Natural killer cell treated with Interleukin-12 subunit alpha and Interleukin-12 subunit beta and Interleukin-15 and Interleukin-18, amount 100 ng/mL, for 72 hours (primary cell): ENCODE results near the gene NDUFAF8. TPM values are rescaled to one million over a fixed set of nuclear protein-coding genes. Genes with fewer than 3 reads are reported as not detected.
A peak's percentile ranks its signal among the peaks of the same experiment; 100 is the strongest.

ENCODE experiments used
- ATAC-seq, 2 donors: fragments of 150-1000 bp; cut with Tn5 transposase in 1 of 2; sonication (Bioruptor Pico), chemical (Tn5 transposase) in 1 of 2; 2 replicates each; pipeline ENCODE4 v1.10.0; 2021
- DNase-seq: peaks from one replicate; pipeline ENCODE4 v3.0.0; 2022; ENCODE audit warnings: low spot score
- H3K27ac Mint-ChIP-seq, 2 donors: 1 replicate in 1 of 2; 2 replicates in 1 of 2; pipeline ENCODE4 v1.8.0; 2022; ENCODE audit warnings: mixed read lengths in 2 of 2, mild to moderate bottlenecking in 1 of 2, moderate library complexity in 1 of 2
- H3K27me3 Mint-ChIP-seq, 2 donors: 1 replicate in 1 of 2; 2 replicates in 1 of 2; pipeline ENCODE4 v1.8.0; 2022; ENCODE audit warnings: mixed read lengths in 2 of 2
- H3K36me3 Mint-ChIP-seq: one replicate; pipeline ENCODE4 v1.8.0; 2022; ENCODE audit warnings: mixed read lengths
- H3K4me1 Mint-ChIP-seq, 2 donors: 1 replicate in 1 of 2; 2 replicates in 1 of 2; pipeline ENCODE4 v1.8.0; 2022; ENCODE audit warnings: low read depth in 2 of 2, mixed read lengths in 2 of 2, mild to moderate bottlenecking in 1 of 2
- H3K4me3 Mint-ChIP-seq: one replicate; pipeline ENCODE4 v1.8.0; 2022; ENCODE audit warnings: mixed read lengths
- H3K9me3 Mint-ChIP-seq: 2 replicates; pipeline ENCODE4 v1.8.0; 2022; ENCODE audit warnings: mixed read lengths
- total RNA-seq, 2 donors: library from RNA; stranded (reverse); gene quantifications; one replicate each; pipeline ENCODE4 v1.2.3, GENCODE V29; 2022

The NDUFAF8 gene
- total RNA-seq, 2 donors from 2014 or later, result 58.1 to 107 TPM

GRCh38 chr17:81207610-81208581 is 31.2 kb upstream of the NDUFAF8 start:
- no peak overlapping the region for H3K27ac Mint-ChIP-seq
- H3K36me3 Mint-ChIP-seq, result no peaks in the 10 kb centered on the region
- H3K4me3 Mint-ChIP-seq, result no peak overlapping the region
- ATAC-seq (no peak), DNase-seq (no peak)
- H3K27me3 Mint-ChIP-seq, result no peaks in the 10 kb centered on the region
- no peaks in the 10 kb centered on the region for H3K9me3 Mint-ChIP-seq
- peaks cover 0 to 5% of the 10 kb centered on the region in 2 donors for H3K4me1 Mint-ChIP-seq

GRCh38 chr17:81208651-81209050 is 30.5 kb upstream of the NDUFAF8 start:
- H3K27ac Mint-ChIP-seq, result no peak overlapping the region
- H3K9me3 Mint-ChIP-seq, result no peaks in the 10 kb centered on the region
- ATAC-seq (no peak), DNase-seq (no peak)
- peaks cover 0 to 5% of the 10 kb centered on the region in 2 donors for H3K4me1 Mint-ChIP-seq
- no peaks in the 10 kb centered on the region for H3K27me3 Mint-ChIP-seq
- no peak overlapping the region for H3K4me3 Mint-ChIP-seq
- H3K36me3 Mint-ChIP-seq, result no peaks in the 10 kb centered on the region

- no peak overlapping the region for H3K4me3 Mint-ChIP-seq
- no peak for DNase-seq
- H3K9me3 Mint-ChIP-seq, result no peaks in the 10 kb centered on the region
- no peak for ATAC-seq
- no peak overlapping the region for H3K27ac Mint-ChIP-seq
- no peaks in the 10 kb centered on the region for H3K36me3 Mint-ChIP-seq
- peaks cover 0 to 5% of the 10 kb centered on the region in 2 donors for H3K4me1 Mint-ChIP-seq
- H3K27me3 Mint-ChIP-seq, result no peaks in the 10 kb centered on the region
Measured at GRCh38 chr17:81209141-81209540, 30.0 kb upstream of the NDUFAF8 start.

- Mint-ChIP-seq H3K4me3 (no peak overlapping the region), H3K36me3 (no peaks in the 10 kb centered on the region), H3K4me1 (peaks cover 0 to 5% of the 10 kb centered on the region in 2 donors), H3K9me3 (no peaks in the 10 kb centered on the region), H3K27ac (no peak overlapping the region), H3K27me3 (no peaks in the 10 kb centered on the region)
- no peak for ATAC-seq
- no peak for DNase-seq
Measured at GRCh38 chr17:81210466-81210865, 28.7 kb upstream of the NDUFAF8 start.

GRCh38 chr17:81210868-81211267 is 28.2 kb upstream of the NDUFAF8 start:
- no peaks in the 10 kb centered on the region for H3K36me3 Mint-ChIP-seq
- no peak for ATAC-seq
- H3K27me3 Mint-ChIP-seq, result no peaks in the 10 kb centered on the region
- peaks cover 0 to 5% of the 10 kb centered on the region in 2 donors for H3K4me1 Mint-ChIP-seq
- no peaks in the 10 kb centered on the region for H3K9me3 Mint-ChIP-seq
- no peak overlapping the region for H3K27ac Mint-ChIP-seq
- no peak overlapping the region for H3K4me3 Mint-ChIP-seq
- DNase-seq, result no peak

- ATAC-seq (peak in 1 of 2 donors; percentile 22), DNase-seq (no peak)
- H3K36me3 Mint-ChIP-seq, result no peaks in the 10 kb centered on the region
- H3K27me3 Mint-ChIP-seq, result no peaks in the 10 kb centered on the region
- H3K27ac Mint-ChIP-seq, result no peak overlapping the region
- H3K9me3 Mint-ChIP-seq, result no peaks in the 10 kb centered on the region
- H3K4me1 Mint-ChIP-seq, result peaks cover 0 to 5% of the 10 kb centered on the region in 2 donors
- no peak overlapping the region for H3K4me3 Mint-ChIP-seq
Measured at GRCh38 chr17:81212365-81212764, 26.8 kb upstream of the NDUFAF8 start.

GRCh38 chr17:81213978-81214377 is 25.1 kb upstream of the NDUFAF8 start:
- DNase-seq (no peak), ATAC-seq (no peak)
- H3K27ac Mint-ChIP-seq, result no peak overlapping the region
- H3K4me1 Mint-ChIP-seq, result no peaks in the 10 kb centered on the region
- H3K4me3 Mint-ChIP-seq, result no peak overlapping the region
- no peaks in the 10 kb centered on the region for H3K9me3 Mint-ChIP-seq
- H3K27me3 Mint-ChIP-seq, result no peaks in the 10 kb centered on the region
- H3K36me3 Mint-ChIP-seq, result no peaks in the 10 kb centered on the region

- DNase-seq, result no peak
- H3K9me3 Mint-ChIP-seq, result no peaks in the 10 kb centered on the region
- H3K27ac Mint-ChIP-seq, result no peak overlapping the region
- peaks cover 0 to 5% of the 10 kb centered on the region in 2 donors for H3K4me1 Mint-ChIP-seq
- H3K4me3 Mint-ChIP-seq, result no peak overlapping the region
- no peaks in the 10 kb centered on the region for H3K36me3 Mint-ChIP-seq
- no peak for ATAC-seq
- H3K27me3 Mint-ChIP-seq, result no peaks in the 10 kb centered on the region
Measured at GRCh38 chr17:81217491-81217890, 21.6 kb upstream of the NDUFAF8 start.

GRCh38 chr17:81218459-81218858 is 20.7 kb upstream of the NDUFAF8 start:
- DNase-seq (no peak), ATAC-seq (no peak)
- Mint-ChIP-seq H3K27ac (no peak overlapping the region), H3K36me3 (no peaks in the 10 kb centered on the region), H3K9me3 (no peaks in the 10 kb centered on the region), H3K4me1 (peaks cover 1 to 6% of the 10 kb centered on the region in 2 donors), H3K4me3 (no peak overlapping the region), H3K27me3 (no peaks in the 10 kb centered on the region)

GRCh38 chr17:81218991-81219390 is 20.1 kb upstream of the NDUFAF8 start:
- H3K9me3 Mint-ChIP-seq, result no peaks in the 10 kb centered on the region
- H3K4me3 Mint-ChIP-seq, result no peak overlapping the region
- H3K27me3 Mint-ChIP-seq, result no peaks in the 10 kb centered on the region
- no peak for ATAC-seq
- H3K4me1 Mint-ChIP-seq, result peaks cover 6 to 12% of the 10 kb centered on the region in 2 donors
- DNase-seq, result no peak
- H3K27ac Mint-ChIP-seq, result no peak overlapping the region
- H3K36me3 Mint-ChIP-seq, result no peaks in the 10 kb centered on the region

GRCh38 chr17:81219476-81220180 is 19.5 kb upstream of the NDUFAF8 start:
- Mint-ChIP-seq H3K4me1 (peaks cover 7 to 12% of the 10 kb centered on the region in 2 donors), H3K4me3 (no peak overlapping the region), H3K9me3 (no peaks in the 10 kb centered on the region), H3K27me3 (no peaks in the 10 kb centered on the region), H3K36me3 (no peaks in the 10 kb centered on the region), H3K27ac (no peak overlapping the region)
- ATAC-seq, result no peak
- DNase-seq, result no peak

GRCh38 chr17:81221371-81221841 is 17.7 kb upstream of the NDUFAF8 start:
- Mint-ChIP-seq H3K9me3 (no peaks in the 10 kb centered on the region), H3K36me3 (no peaks in the 10 kb centered on the region)
- no peak for ATAC-seq

GRCh38 chr17:81221842-81222619 is 17.1 kb upstream of the NDUFAF8 start:
- H3K36me3 Mint-ChIP-seq, result no peaks in the 10 kb centered on the region
- no peak for DNase-seq
- no peak overlapping the region for H3K27ac Mint-ChIP-seq
- peak overlapping the region; percentile 89 for H3K4me3 Mint-ChIP-seq
- peaks cover 7 to 12% of the 10 kb centered on the region in 2 donors for H3K4me1 Mint-ChIP-seq
- ATAC-seq, result no peak
- no peaks in the 10 kb centered on the region for H3K27me3 Mint-ChIP-seq
- H3K9me3 Mint-ChIP-seq, result no peaks in the 10 kb centered on the region

More at GRCh38 chr17:81221371-81221841, 17.7 kb upstream of the NDUFAF8 start:
- Mint-ChIP-seq H3K27me3 (no peaks in the 10 kb centered on the region), H3K4me3 (peak overlapping the region; percentile 30), H3K27ac (no peak overlapping the region), H3K4me1 (peaks cover 7 to 12% of the 10 kb centered on the region in 2 donors)
- no peak for DNase-seq
